ENCODE results near the gene BAZ1B.
A peak's percentile ranks its signal among the peaks of the same experiment; 100 is the strongest.

BAZ1B gene, protein sequence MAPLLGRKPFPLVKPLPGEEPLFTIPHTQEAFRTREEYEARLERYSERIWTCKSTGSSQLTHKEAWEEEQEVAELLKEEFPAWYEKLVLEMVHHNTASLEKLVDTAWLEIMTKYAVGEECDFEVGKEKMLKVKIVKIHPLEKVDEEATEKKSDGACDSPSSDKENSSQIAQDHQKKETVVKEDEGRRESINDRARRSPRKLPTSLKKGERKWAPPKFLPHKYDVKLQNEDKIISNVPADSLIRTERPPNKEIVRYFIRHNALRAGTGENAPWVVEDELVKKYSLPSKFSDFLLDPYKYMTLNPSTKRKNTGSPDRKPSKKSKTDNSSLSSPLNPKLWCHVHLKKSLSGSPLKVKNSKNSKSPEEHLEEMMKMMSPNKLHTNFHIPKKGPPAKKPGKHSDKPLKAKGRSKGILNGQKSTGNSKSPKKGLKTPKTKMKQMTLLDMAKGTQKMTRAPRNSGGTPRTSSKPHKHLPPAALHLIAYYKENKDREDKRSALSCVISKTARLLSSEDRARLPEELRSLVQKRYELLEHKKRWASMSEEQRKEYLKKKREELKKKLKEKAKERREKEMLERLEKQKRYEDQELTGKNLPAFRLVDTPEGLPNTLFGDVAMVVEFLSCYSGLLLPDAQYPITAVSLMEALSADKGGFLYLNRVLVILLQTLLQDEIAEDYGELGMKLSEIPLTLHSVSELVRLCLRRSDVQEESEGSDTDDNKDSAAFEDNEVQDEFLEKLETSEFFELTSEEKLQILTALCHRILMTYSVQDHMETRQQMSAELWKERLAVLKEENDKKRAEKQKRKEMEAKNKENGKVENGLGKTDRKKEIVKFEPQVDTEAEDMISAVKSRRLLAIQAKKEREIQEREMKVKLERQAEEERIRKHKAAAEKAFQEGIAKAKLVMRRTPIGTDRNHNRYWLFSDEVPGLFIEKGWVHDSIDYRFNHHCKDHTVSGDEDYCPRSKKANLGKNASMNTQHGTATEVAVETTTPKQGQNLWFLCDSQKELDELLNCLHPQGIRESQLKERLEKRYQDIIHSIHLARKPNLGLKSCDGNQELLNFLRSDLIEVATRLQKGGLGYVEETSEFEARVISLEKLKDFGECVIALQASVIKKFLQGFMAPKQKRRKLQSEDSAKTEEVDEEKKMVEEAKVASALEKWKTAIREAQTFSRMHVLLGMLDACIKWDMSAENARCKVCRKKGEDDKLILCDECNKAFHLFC (N-terminal part only)

DNA sequence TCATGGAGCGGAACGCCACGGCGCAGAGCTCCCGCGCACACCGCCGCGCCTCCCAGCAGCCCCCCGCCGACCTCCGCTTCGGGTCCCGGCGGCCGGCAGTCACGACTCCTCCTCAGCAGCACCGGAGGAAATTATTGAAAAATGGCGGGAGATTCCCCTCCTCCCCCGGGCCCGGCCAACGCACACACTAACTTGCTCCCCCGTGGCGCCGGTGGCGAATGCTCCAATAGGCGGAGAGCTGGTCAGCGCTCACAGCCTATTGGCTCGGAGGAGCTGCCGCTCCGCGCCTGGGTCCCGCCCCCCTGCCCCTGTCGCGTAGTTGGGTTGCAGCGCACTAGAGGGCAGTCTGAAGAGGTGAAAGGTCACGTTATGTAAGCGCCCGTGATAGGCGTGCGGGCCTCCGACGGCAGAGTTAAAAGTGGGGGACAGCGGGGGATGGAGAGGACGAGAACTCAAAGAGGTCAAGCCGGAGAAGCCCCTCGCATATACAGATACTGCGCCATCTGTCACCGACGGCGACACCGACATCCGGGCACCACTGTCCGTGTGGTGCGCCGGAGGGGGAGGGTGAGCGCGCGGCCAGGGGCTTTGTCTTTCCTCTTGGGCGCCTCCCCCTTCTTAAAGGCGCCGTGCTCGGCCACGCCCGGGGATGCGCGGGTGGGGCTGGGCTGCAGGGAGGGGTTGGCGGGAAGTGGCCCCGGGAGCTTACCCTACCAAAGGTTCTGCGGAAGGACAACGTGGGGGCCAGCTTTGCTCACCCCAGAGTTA, at the start of gene BAZ1B:
TSS of gene BAZ1B (minus strand) at position 189 of the 768 bp plus-strand sequence. CDS start 360 bp downstream, outside the sequence.
- TF ChIP-seq, protein P1, sequence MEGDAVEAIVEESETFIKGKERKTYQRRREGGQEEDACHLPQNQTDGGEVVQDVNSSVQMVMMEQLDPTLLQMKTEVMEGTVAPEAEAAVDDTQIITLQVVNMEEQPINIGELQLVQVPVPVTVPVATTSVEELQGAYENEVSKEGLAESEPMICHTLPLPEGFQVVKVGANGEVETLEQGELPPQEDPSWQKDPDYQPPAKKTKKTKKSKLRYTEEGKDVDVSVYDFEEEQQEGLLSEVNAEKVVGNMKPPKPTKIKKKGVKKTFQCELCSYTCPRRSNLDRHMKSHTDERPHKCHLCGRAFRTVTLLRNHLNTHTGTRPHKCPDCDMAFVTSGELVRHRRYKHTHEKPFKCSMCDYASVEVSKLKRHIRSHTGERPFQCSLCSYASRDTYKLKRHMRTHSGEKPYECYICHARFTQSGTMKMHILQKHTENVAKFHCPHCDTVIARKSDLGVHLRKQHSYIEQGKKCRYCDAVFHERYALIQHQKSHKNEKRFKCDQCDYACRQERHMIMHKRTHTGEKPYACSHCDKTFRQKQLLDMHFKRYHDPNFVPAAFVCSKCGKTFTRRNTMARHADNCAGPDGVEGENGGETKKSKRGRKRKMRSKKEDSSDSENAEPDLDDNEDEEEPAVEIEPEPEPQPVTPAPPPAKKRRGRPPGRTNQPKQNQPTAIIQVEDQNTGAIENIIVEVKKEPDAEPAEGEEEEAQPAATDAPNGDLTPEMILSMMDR (IDR thresholded peaks at IDR 0.05; ENCODE audit: insufficient read depth, low read depth, low read length, missing control alignments): no peak

DNA sequence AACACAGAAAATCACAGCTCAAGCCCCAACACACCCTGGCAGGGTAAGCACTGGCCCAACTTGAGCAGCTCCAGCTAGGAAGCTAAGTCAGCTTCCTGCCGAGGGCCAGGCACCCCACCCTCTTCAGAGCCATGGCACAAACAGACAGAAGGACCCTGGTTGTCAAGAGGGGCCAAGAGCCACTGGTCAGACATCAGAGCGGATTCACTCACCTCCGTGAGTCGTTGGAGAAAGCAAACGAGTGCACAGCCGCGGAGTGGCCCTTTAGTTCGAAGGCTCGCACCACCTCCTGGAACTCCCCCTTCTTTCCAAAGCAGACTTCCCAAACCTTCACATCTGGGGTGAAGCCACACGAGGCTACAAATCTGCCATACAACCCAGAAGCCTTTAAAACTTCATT, 48.9 kb upstream of the BAZ1B start:
- no peak overlapping the region for H3K4me3 ChIP-seq (ENCODE audit: low read depth, low read length)
- DNase-seq (ENCODE audit: low read depth): no peak
- TF ChIP-seq, protein P1 (IDR thresholded peaks at IDR 0.05; ENCODE audit: insufficient read depth, low read depth, low read length, missing control alignments): no peak

More for the DNA sequence above, at the start of gene BAZ1B:
- peak; percentile 100 for DNase-seq (ENCODE audit: low read depth)
- H3K4me3 ChIP-seq (ENCODE audit: low read depth, low read length): peak within 1 kb of the TSS; percentile 95

DNA sequence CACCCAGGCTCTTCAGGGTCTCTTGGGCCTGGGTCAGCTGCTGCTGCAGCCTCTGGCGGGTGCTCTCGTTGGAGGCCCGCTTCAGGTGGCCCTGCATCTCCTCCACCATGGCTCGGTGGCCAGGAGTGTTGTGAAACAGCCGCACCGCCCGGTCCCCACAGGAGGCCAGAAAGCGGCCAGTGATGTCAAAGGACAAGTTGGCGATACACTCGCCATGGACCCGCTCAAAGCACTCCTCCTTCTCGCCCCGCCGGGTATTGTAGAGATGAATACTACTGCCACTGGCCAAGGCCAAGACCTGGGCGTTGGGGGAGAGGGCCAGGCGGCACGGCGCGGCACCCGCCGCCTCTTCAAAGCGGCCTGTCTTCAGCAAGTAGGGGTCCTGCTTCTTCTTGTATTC, 48.4 kb upstream of the BAZ1B start:
- TF ChIP-seq, protein P1 (IDR thresholded peaks at IDR 0.05; ENCODE audit: insufficient read depth, low read depth, low read length, missing control alignments): no peak
- no peak overlapping the region for H3K4me3 ChIP-seq (ENCODE audit: low read depth, low read length)
- no peak for DNase-seq (ENCODE audit: low read depth)

DNA sequence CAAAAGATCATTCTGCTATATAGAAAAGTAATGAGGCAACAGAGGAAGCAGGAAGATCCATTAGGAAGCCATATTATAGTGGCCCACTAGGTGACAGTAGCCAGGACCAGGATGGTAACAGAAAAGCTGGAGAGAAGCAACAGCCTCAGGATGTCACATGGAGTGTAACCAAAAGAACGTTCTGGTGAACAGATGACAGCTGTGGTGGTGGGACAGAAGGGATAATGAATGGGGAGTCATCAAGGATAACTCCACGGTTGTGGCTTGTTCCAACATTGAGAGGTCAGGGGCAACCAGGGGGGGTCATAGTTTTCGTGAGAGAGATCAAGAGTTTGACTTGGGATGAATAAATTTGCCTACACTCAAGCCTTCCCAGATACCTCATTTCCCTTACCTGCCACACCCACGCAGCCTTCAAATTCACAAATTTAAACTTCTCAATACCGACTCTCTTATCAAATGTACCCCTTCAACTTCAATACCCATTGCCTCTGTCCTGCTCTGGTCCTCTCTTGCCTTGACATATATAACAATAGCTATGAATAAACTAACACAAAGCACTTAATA, 47.0 kb upstream of the BAZ1B start:
- no peak for DNase-seq (ENCODE audit: low read depth)
- H3K4me3 ChIP-seq (ENCODE audit: low read depth, low read length): no peak overlapping the region
- TF ChIP-seq, protein P1 (IDR thresholded peaks at IDR 0.05; ENCODE audit: insufficient read depth, low read depth, low read length, missing control alignments): no peak

DNA sequence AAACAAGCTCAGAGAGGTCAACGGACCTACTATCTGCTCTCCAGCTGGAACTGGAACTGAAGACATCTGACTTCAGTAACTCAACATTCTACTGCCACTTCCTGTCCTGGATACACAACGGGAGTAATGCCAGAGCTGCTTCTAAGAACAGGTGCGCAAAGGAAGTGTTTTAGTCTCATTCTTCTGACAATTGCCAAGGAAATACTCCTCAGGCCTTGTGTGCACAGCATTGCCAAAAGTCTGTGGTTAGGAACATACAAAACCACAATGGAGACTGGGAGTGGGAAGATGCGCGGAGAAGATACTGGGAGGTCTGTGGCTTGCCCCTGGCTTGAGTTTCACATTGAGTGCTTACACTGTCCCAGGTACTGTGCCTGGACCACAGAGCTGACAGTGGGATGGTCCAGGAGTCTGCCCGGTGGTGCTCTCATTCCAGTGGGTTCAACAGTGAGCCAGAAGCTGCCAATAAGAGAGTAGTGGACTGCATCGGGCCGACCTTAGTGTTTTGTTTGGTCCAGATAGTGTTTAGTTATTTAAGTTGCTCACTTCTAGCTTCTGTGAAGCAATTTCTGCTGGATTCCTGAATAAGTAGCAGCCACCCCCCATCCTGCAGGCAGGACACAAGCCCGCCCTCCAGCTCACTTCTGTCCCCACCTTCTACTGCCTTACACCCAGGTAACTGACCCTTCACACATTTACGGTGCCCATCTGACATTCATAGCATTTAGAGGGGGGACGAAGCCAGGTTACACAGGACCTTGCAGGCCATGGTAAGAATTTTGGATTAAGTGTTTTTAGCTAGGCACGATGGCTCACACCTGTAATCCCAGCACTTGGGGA, 46.0 kb upstream of the BAZ1B start:
- DNase-seq (ENCODE audit: low read depth): no peak
- no peak overlapping the region for H3K4me3 ChIP-seq (ENCODE audit: low read depth, low read length)
- TF ChIP-seq, protein P1 (IDR thresholded peaks at IDR 0.05; ENCODE audit: insufficient read depth, low read depth, low read length, missing control alignments): no peak
